ENCODE measurements around the gene KLK3. TPM values are rescaled to one million over a fixed set of nuclear protein-coding genes. Genes with fewer than 3 reads are reported as not detected.

KLK3 gene
- polyA plus RNA-seq, 2 donors: not detected

DNA sequence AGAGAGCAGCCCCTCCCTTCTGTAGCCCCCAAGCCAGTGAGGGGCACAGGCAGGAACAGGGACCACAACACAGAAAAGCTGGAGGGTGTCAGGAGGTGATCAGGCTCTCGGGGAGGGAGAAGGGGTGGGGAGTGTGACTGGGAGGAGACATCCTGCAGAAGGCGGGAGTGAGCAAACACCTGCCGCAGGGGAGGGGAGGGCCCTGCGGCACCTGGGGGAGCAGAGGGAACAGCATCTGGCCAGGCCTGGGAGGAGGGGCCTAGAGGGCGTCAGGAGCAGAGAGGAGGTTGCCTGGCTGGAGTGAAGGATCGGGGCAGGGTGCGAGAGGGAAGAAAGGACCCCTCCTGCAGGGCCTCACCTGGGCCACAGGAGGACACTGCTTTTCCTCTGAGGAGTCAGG lies 4.2 kb downstream of the KLK3 start:
- Histone ChIP-seq H3K36me3 (ENCODE audit: control insufficient read depth in 2 of 2, insufficient read depth in 2 of 2, low read length in 1 of 2) (no peaks in the 10 kb centered on the region), H3K4me1 (ENCODE audit: control insufficient read depth in 2 of 2, insufficient read depth in 2 of 2, low read length in 1 of 2) (peaks cover 0 to 7% of the 10 kb centered on the region in 2 donors), H3K27me3 (ENCODE audit: control insufficient read depth in 1 of 2, insufficient read depth in 2 of 2, low read length in 2 of 2) (no peaks in the 10 kb centered on the region), H3K9me3 (ENCODE audit: control insufficient read depth in 2 of 2, insufficient read depth in 1 of 2, low read depth in 1 of 2, low read length in 1 of 2) (peaks cover 0 to 2% of the 10 kb centered on the region in 2 donors), H3K27ac (ENCODE audit: low read depth in 2 of 2, low read length in 1 of 2) (no peak overlapping the region), H3K4me3 (ENCODE audit: low read depth in 1 of 2, low read length in 2 of 2) (no peak overlapping the region)
- 12 to 13% methylated on average over 6 to 7 of the region's 7 CpGs for WGBS, 2 donors

DNA sequence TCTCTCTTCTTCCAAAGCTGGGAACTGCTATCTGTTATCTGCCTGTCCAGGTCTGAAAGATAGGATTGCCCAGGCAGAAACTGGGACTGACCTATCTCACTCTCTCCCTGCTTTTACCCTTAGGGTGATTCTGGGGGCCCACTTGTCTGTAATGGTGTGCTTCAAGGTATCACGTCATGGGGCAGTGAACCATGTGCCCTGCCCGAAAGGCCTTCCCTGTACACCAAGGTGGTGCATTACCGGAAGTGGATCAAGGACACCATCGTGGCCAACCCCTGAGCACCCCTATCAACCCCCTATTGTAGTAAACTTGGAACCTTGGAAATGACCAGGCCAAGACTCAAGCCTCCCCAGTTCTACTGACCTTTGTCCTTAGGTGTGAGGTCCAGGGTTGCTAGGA lies 5.1 kb downstream of the KLK3 start:
- no peaks in the 10 kb centered on the region for H3K27me3 ChIP-seq (ENCODE audit: control insufficient read depth in 1 of 2, insufficient read depth in 2 of 2, low read length in 2 of 2)
- no peak overlapping the region for H3K4me3 ChIP-seq (ENCODE audit: low read depth in 1 of 2, low read length in 2 of 2)
- WGBS, 2 donors: 87 to 90% methylated on average over 4 of the region's 4 CpGs

DNA sequence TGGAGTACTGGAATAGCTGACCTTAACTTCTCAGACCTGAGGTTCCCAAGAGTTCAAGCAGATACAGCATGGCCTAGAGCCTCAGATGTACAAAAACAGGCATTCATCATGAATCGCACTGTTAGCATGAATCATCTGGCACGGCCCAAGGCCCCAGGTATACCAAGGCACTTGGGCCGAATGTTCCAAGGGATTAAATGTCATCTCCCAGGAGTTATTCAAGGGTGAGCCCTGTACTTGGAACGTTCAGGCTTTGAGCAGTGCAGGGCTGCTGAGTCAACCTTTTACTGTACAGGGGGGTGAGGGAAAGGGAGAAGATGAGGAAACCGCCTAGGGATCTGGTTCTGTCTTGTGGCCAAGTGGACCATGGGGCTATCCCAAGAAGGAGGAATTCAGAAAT lies 6.3 kb downstream of the KLK3 start:
- Histone ChIP-seq H3K9me3 (ENCODE audit: control insufficient read depth in 2 of 2, insufficient read depth in 1 of 2, low read depth in 1 of 2, low read length in 1 of 2) (peaks cover 0 to 2% of the 10 kb centered on the region in 2 donors), H3K36me3 (ENCODE audit: control insufficient read depth in 2 of 2, insufficient read depth in 2 of 2, low read length in 1 of 2) (no peaks in the 10 kb centered on the region), H3K4me1 (ENCODE audit: control insufficient read depth in 2 of 2, insufficient read depth in 2 of 2, low read length in 1 of 2) (peaks cover 0 to 7% of the 10 kb centered on the region in 2 donors), H3K4me3 (ENCODE audit: low read depth in 1 of 2, low read length in 2 of 2) (no peak overlapping the region), H3K27ac (ENCODE audit: low read depth in 2 of 2, low read length in 1 of 2) (no peak overlapping the region), H3K27me3 (ENCODE audit: control insufficient read depth in 1 of 2, insufficient read depth in 2 of 2, low read length in 2 of 2) (no peaks in the 10 kb centered on the region)
- 46 to 68% methylated on average over 5 of the region's 5 CpGs for WGBS, 2 donors

More for the DNA sequence above, 5.1 kb downstream of the KLK3 start:
- Histone ChIP-seq H3K9me3 (ENCODE audit: control insufficient read depth in 2 of 2, insufficient read depth in 1 of 2, low read depth in 1 of 2, low read length in 1 of 2) (peaks cover 0 to 2% of the 10 kb centered on the region in 2 donors), H3K4me1 (ENCODE audit: control insufficient read depth in 2 of 2, insufficient read depth in 2 of 2, low read length in 1 of 2) (peaks cover 0 to 7% of the 10 kb centered on the region in 2 donors), H3K36me3 (ENCODE audit: control insufficient read depth in 2 of 2, insufficient read depth in 2 of 2, low read length in 1 of 2) (no peaks in the 10 kb centered on the region), H3K27ac (ENCODE audit: low read depth in 2 of 2, low read length in 1 of 2) (no peak overlapping the region)

DNA sequence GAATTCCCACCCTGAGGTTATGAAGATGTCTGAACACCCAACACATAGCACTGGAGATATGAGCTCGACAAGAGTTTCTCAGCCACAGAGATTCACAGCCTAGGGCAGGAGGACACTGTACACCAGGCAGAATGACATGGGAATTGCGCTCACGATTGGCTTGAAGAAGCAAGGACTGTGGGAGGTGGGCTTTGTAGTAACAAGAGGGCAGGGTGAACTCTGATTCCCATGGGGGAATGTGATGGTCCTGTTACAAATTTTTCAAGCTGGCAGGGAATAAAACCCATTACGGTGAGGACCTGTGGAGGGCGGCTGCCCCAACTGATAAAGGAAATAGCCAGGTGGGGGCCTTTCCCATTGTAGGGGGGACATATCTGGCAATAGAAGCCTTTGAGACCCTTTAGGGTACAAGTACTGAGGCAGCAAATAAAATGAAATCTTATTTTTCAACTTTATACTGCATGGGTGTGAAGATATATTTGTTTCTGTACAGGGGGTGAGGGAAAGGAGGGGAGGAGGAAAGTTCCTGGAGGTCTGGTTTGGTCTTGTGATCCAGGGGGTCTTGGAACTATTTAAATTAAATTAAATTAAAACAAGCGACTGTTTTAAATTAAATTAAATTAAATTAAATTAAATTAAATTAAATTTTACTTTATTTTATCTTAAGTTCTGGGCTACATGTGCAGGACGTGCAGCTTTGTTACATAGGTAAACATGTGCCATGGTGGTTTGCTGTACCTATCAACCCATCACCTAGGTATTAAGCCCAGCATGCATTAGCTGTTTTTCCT lies 7.0 kb downstream of the KLK3 start:
- WGBS, 2 donors: 69 to 73% methylated on average over 7 of the region's 7 CpGs
- Histone ChIP-seq H3K9me3 (ENCODE audit: control insufficient read depth in 2 of 2, insufficient read depth in 1 of 2, low read depth in 1 of 2, low read length in 1 of 2) (peaks cover 0 to 2% of the 10 kb centered on the region in 2 donors), H3K4me1 (ENCODE audit: control insufficient read depth in 2 of 2, insufficient read depth in 2 of 2, low read length in 1 of 2) (peaks cover 0 to 7% of the 10 kb centered on the region in 2 donors)

DNA sequence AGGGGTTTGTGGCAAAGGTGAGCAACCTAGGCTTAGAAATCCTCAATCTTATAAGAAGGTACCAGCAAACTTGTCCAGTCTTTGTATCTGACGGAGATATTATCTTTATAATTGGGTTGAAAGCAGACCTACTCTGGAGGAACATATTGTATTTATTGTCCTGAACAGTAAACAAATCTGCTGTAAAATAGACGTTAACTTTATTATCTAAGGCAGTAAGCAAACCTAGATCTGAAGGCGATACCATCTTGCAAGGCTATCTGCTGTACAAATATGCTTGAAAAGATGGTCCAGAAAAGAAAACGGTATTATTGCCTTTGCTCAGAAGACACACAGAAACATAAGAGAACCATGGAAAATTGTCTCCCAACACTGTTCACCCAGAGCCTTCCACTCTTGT lies 14.8 kb downstream of the KLK3 start:
- Histone ChIP-seq H3K4me1 (ENCODE audit: control insufficient read depth in 2 of 2, insufficient read depth in 2 of 2, low read length in 1 of 2) (no peaks in the 10 kb centered on the region), H3K27me3 (ENCODE audit: control insufficient read depth in 1 of 2, insufficient read depth in 2 of 2, low read length in 2 of 2) (no peaks in the 10 kb centered on the region), H3K9me3 (ENCODE audit: control insufficient read depth in 2 of 2, insufficient read depth in 1 of 2, low read depth in 1 of 2, low read length in 1 of 2) (no peaks in the 10 kb centered on the region), H3K36me3 (ENCODE audit: control insufficient read depth in 2 of 2, insufficient read depth in 2 of 2, low read length in 1 of 2) (no peaks in the 10 kb centered on the region), H3K27ac (ENCODE audit: low read depth in 2 of 2, low read length in 1 of 2) (no peak overlapping the region), H3K4me3 (ENCODE audit: low read depth in 1 of 2, low read length in 2 of 2) (no peak overlapping the region)
- 71 to 84% methylated on average over 4 of the region's 4 CpGs for WGBS, 2 donors

More for the DNA sequence above, 7.0 kb downstream of the KLK3 start:
- H3K36me3 ChIP-seq (ENCODE audit: control insufficient read depth in 2 of 2, insufficient read depth in 2 of 2, low read length in 1 of 2): no peaks in the 10 kb centered on the region
- H3K4me3 ChIP-seq (ENCODE audit: low read depth in 1 of 2, low read length in 2 of 2): no peak overlapping the region
- H3K27ac ChIP-seq (ENCODE audit: low read depth in 2 of 2, low read length in 1 of 2): no peak overlapping the region
- no peaks in the 10 kb centered on the region for H3K27me3 ChIP-seq (ENCODE audit: control insufficient read depth in 1 of 2, insufficient read depth in 2 of 2, low read length in 2 of 2)

DNA sequence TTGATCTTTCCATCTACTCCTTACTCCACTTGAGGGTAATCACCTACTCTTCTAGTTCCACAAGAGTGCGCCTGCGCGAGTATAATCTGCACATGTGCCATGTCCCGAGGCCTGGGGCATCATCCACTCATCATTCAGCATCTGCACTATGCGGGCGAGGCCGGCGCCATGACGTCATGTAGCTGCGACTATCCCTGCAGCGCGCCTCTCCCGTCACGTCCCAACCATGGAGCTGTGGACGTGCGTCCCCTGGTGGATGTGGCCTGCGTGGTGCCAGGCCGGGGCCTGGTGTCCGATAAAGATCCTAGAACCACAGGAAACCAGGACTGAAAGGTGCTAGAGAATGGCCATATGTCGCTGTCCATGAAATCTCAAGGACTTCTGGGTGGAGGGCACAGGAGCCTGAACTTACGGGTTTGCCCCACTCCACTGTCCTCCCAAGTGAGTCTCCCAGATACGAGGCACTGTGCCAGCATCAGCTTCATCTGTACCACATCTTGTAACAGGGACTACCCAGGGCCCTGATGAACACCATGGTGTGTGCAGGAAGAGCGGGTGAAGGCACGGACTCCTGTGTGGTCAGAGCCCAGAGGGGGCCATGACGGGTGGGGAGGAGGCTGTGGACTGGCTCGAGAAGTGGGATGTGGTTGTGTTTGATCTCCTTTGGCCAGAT lies 15.8 kb downstream of the KLK3 start:
- no peaks in the 10 kb centered on the region for H3K27me3 ChIP-seq (ENCODE audit: control insufficient read depth in 1 of 2, insufficient read depth in 2 of 2, low read length in 2 of 2)

DNA sequence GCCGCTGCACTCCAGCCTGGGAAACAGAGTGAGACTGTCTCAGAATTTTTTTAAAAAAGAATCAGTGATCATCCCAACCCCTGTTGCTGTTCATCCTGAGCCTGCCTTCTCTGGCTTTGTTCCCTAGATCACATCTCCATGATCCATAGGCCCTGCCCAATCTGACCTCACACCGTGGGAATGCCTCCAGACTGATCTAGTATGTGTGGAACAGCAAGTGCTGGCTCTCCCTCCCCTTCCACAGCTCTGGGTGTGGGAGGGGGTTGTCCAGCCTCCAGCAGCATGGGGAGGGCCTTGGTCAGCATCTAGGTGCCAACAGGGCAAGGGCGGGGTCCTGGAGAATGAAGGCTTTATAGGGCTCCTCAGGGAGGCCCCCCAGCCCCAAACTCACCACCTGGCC lies 18.3 kb downstream of the KLK3 start, which contains the start of gene KLK2:
Gene KLK2 (plus strand): TSS at position 384 of the 400 bp plus-strand sequence. CDS start 35 bp downstream, outside the sequence.
- H3K4me3 ChIP-seq (ENCODE audit: low read depth in 1 of 2, low read length in 2 of 2): no peak within 1 kb of the TSS
- 69 to 70% methylated on average over 3 of the region's 3 CpGs for WGBS, 2 donors
- H3K4me1 ChIP-seq (ENCODE audit: control insufficient read depth in 2 of 2, insufficient read depth in 2 of 2, low read length in 1 of 2): no peaks in the 10 kb centered on the region
- H3K27me3 ChIP-seq (ENCODE audit: control insufficient read depth in 1 of 2, insufficient read depth in 2 of 2, low read length in 2 of 2): no peaks in the 10 kb centered on the region
- H3K36me3 ChIP-seq (ENCODE audit: control insufficient read depth in 2 of 2, insufficient read depth in 2 of 2, low read length in 1 of 2): no peaks in the 10 kb centered on the region
- H3K27ac ChIP-seq (ENCODE audit: low read depth in 2 of 2, low read length in 1 of 2): no peak within 1 kb of the TSS
- H3K9me3 ChIP-seq (ENCODE audit: control insufficient read depth in 2 of 2, insufficient read depth in 1 of 2, low read depth in 1 of 2, low read length in 1 of 2): no peaks in the 10 kb centered on the region

More for the DNA sequence above, 15.8 kb downstream of the KLK3 start:
- H3K4me1 ChIP-seq (ENCODE audit: control insufficient read depth in 2 of 2, insufficient read depth in 2 of 2, low read length in 1 of 2): no peaks in the 10 kb centered on the region
- H3K4me3 ChIP-seq (ENCODE audit: low read depth in 1 of 2, low read length in 2 of 2): no peak overlapping the region
- H3K9me3 ChIP-seq (ENCODE audit: control insufficient read depth in 2 of 2, insufficient read depth in 1 of 2, low read depth in 1 of 2, low read length in 1 of 2): no peaks in the 10 kb centered on the region
- H3K36me3 ChIP-seq (ENCODE audit: control insufficient read depth in 2 of 2, insufficient read depth in 2 of 2, low read length in 1 of 2): no peaks in the 10 kb centered on the region
- WGBS, 2 donors: 69 to 70% methylated on average over 26 of the region's 26 CpGs
- no peak overlapping the region for H3K27ac ChIP-seq (ENCODE audit: low read depth in 2 of 2, low read length in 1 of 2)

DNA sequence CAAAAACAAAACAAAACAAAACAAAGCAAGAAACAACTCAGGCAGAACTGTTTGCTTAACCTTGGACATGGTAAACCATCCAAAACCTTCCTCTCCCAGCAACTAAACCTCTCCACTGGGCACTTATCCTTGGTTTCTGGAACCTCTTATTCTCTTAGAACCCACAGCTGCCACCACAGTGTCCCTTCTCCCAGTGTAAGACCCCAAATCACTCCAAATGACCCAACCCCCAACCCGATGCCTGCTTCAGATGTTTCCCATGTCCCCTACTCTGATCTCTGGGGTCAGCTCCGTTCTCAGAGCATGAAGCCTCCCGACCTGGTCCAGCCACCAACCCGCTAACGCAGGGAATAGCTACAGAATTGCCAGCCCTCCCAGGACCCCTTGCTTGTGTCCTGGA lies 19.5 kb downstream of the KLK3 start:
- H3K36me3 ChIP-seq (ENCODE audit: control insufficient read depth in 2 of 2, insufficient read depth in 2 of 2, low read length in 1 of 2): no peaks in the 10 kb centered on the region
- no peak overlapping the region for H3K4me3 ChIP-seq (ENCODE audit: low read depth in 1 of 2, low read length in 2 of 2)
- H3K27ac ChIP-seq (ENCODE audit: low read depth in 2 of 2, low read length in 1 of 2): no peak overlapping the region
- H3K9me3 ChIP-seq (ENCODE audit: control insufficient read depth in 2 of 2, insufficient read depth in 1 of 2, low read depth in 1 of 2, low read length in 1 of 2): no peaks in the 10 kb centered on the region
- WGBS, 2 donors: 73 to 80% methylated on average over 5 of the region's 5 CpGs
- no peaks in the 10 kb centered on the region for H3K27me3 ChIP-seq (ENCODE audit: control insufficient read depth in 1 of 2, insufficient read depth in 2 of 2, low read length in 2 of 2)
- H3K4me1 ChIP-seq (ENCODE audit: control insufficient read depth in 2 of 2, insufficient read depth in 2 of 2, low read length in 1 of 2): no peaks in the 10 kb centered on the region

DNA sequence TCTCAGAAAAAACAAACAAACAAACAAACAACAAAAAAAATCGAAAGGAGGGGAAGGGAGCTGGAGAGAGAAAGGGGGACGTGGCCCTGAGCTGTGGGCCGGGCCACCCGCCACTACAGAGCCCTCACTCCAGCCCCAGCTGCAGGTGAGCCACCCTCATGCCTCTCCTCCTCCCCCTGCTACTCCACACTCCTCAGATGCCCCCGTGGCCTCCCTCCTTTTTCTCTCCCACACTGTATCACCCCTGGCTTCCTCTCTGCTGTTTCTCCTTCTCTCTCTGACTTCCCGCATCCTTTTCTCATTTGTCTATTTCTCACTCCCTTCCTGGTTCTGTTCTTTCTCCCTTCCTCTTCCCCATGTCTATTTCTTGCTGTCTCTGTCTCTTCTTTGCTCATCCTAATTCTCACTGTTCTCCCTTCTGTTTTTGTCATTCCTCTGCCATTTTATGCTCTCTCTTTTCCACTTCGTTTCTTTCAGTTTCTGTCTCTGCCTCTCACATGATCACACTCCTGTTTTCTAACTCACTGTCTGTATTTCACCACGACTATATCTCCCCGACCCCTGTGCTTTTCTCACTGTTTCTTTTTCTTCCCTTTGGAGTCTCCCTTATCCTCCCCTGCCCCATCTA lies 21.2 kb downstream of the KLK3 start:
- no peak overlapping the region for H3K27ac ChIP-seq (ENCODE audit: low read depth in 2 of 2, low read length in 1 of 2)
- WGBS, 2 donors: 39 to 42% methylated on average over 5 to 9 of the region's 9 CpGs
- no peaks in the 10 kb centered on the region for H3K27me3 ChIP-seq (ENCODE audit: control insufficient read depth in 1 of 2, insufficient read depth in 2 of 2, low read length in 2 of 2)

More for the DNA sequence above, 21.2 kb downstream of the KLK3 start:
- Histone ChIP-seq H3K4me3 (ENCODE audit: low read depth in 1 of 2, low read length in 2 of 2) (no peak overlapping the region), H3K4me1 (ENCODE audit: control insufficient read depth in 2 of 2, insufficient read depth in 2 of 2, low read length in 1 of 2) (no peaks in the 10 kb centered on the region), H3K36me3 (ENCODE audit: control insufficient read depth in 2 of 2, insufficient read depth in 2 of 2, low read length in 1 of 2) (no peaks in the 10 kb centered on the region), H3K9me3 (ENCODE audit: control insufficient read depth in 2 of 2, insufficient read depth in 1 of 2, low read depth in 1 of 2, low read length in 1 of 2) (no peaks in the 10 kb centered on the region)
